Hematopoietic multipotent progenitor cell treated with erythropoietin and hydrocortisone succinate and interleukin-3 and kit ligand, for 15 days (in vitro differentiated cells): ENCODE results near the gene DNAJA3.

Experiments used
- DNase-seq: peaks from one replicate; pipeline ENCODE4 v3.0.0-alpha.2; 2015; ENCODE audit warnings: low spot score

Gene DNAJA3

DNA sequence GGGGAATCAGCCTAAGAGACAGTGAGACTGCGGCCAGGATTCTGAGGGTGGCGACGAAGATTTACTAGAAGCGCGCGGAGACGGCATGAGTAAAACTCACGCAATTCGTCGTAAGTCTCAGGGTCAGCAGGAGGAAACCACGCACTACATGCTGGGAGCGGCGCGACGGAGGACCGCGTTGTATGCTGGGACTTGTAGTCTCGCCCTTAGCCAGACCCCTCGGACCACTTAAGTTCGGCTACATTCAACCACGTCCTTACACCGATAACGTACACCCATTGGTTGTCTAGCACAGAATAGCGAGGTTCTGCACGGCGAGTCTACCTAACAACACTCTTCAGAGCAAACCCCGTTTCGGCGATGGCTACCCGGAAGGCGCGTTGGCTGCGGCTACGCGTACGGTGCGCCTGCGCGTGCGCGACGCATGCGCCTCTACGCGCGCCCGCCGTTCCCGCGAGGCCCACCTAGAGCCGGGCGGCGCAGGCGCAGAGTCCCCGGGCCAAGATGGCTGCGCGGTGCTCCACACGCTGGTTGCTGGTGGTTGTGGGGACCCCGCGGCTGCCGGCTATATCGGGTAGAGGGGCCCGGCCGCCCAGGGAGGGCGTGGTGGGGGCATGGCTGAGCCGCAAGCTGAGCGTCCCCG, at the start of gene DNAJA3:
DNAJA3 (plus strand) TSS at position 491 of the 643 bp plus-strand sequence; CDS start at position 505, 14 bp downstream.
- peak; percentile 93 for DNase-seq

DNA sequence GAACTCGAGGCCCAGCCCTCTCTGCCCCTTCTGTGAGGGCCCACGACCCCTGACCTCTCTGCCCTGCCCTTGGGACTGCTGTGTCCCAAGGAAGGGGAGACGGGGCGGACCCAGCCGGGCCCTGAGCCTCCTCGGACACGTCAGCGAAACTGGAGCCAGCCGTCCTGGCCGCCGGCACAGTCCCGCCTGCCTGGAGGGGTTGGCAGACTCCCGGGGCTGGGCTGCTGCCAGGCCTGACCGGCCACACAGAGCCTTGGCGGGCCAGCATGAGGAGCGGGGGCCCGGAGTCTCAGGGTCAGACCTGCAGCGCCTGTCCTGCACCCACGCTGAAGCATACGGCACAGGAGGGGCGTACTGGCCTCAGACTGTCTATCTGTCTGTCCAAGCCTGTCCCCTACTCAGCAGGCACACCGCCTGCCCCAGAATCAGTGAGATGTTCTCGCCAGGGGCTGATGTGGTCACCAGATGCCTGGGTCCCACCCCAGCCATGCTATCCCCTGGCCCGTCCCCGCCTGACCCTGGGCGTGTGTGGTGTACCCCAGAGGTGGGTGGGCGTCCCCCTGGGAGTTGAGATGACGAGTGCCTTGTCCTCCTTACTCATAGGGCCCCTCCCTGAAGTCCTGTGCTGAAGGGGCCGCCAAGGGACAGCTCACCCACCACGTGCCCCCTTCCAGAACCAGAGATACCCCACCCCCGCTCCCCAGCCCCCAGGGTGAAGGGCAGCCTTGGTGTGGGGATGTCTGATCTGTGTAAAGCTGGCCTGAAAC, 49.4 kb upstream of the DNAJA3 start:
- no peak for DNase-seq

DNA sequence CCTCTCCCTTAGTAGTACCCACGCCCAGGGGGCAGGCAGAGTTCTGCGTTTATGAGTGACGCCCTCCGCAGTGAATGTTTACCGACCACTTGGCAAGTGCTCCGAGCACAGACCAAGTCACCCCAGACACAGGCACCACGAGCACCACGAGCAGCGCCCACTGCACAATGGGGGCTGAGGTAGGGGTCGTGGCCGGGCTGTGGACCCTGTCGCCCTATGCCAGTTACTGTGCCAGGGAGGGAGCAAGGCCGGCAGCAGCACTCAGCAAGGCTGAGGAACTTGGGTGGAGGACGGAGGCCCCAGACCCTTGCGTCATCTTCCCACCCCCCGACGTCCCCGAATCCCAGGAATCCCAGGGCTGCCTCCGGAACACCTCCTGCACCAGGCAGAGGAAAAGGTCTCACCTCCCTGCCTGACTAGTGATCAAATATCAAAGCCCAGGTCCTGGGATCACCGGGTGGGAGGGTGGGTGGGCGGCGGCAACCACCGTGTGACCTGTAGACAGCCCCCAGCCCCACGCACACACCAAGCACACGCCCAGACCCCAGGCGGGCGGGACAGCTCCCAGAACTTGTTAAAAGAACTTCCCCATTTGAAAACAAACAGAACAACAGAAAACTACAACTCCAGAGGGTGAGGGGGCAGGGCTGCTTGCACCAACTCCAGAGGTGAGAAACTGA, 48.6 kb upstream of the DNAJA3 start:
- DNase-seq, result no peak

DNA sequence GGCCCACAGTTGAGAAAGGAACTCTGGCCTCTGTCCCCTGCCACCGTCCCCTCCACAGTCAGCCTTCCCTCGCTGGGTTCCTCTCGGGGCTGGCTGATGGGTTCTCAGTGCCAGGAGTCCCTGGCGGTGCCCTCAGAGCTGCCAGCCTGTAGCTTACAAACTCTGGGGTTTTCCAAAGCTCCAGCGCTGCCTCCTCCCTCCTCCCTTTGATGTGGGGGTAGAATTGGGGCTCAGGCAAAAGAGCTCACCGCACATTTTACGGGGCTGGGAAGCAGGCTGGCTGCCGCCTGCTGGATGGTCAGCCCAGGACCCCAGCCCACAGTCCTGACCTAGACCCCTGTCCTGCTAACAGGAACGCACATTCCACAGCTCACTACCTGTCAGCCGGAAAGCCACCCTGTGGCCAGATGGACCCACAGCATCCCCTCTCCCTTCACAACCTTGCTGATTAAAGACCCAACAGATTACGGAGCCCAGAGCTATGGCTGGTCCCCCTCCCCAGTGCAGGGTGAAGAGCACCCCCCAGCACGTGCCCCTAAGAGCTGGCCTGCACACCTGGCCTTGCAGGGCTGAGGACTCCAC, 48.0 kb upstream of the DNAJA3 start:
- no peak for DNase-seq

DNA sequence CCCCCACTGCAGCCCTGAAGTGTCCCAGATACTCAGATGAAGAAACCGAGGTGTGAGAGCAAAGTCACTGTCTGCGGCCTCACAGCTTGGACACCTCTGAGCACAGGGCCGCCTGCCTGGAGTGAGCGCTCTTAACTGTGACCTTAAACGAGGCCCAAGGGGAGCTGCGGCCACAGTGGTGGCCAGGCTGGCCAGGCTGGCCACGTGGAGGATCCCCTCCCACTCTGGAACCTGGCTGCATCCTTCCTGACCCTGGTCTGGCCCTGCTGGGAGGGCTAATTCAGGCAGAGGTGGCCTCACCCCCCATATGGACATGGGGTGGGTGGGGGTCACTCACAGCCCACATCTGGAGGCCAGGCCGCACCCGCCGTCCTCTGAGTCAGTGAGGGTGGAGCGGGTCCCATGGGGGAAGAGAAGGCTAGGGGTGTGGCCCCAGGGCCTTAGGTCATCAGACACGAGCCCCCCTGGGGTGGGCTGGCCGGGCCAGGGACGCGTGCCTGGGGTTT, 47.5 kb upstream of the DNAJA3 start:
- DNase-seq, result no peak

DNA sequence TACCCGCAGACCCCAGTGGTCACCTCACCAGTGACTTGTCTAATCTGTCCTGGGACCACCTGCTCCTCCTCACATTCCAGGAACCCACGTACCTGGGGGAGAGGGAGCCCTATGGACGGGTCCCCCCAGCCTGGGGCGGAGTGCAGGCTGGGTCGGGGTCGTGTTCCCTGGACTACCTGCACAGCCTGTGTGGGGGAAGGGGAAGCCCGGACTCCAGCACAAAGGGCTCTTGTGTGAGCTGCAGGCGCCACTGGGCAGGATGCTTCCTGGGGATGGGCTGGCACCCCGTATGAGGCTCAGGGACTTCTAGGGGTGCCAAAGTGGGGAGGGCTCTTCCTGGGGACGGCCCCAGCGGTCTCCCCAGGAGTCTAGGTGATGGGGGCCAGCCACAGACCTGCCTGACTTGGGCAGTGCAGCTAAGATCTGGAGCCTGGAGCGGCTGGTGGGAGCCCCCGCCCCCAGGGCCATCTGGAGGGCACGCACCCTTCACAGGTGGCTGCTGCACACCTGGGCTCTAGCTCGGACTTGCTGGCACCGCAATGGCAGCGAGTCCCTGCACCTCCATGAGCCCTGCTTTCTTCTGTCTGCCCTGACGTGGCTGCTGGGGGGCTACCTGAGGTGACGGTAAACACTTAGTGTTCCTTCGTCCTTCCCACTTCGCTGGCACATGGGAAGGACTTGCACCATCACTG, 46.5 kb upstream of the DNAJA3 start:
- DNase-seq, result no peak

DNA sequence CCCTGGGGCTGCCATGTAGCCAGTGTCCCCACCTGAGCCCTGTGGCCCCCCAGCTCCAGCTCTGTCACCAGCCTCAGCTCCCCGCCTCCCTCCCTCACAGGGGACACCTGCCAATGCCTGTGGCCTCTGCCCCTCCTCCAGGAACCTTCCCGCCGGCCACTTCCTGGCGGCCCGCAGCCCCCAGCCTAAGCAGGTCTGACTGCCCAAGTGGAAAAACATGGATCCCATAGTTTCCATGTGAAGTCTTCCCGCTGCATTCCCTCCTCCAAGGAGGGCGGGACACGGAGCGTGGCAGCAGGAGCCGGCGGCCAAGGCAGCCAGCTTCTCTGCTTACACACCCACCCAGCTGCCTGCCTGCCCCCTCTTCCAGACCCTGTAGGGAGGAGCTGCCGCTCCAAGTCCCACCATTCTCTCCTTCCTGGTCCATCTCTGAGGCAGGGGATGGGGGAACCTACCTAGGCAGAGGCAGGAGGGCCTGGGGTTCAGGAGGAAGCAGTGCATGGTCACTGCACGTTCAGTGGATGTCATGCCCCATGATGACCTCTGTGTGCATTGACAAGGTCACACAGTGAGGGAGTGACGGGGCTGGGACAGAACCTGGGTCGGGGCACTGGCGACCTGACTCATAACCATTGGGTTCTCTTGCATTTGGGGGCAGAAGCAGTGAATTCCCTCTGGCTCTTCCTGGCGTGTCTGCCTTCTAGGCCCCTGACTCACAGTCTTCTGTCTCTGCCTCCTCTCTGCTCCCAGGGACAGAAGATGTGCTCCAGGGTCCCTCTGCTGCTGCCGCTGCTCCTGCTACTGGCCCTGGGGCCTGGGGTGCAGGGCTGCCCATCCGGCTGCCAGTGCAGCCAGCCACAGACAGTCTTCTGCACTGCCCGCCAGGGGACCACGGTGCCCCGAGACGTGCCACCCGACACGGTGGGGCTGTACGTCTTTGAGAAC, 45.3 kb upstream of the DNAJA3 start:
- no peak for DNase-seq

DNA sequence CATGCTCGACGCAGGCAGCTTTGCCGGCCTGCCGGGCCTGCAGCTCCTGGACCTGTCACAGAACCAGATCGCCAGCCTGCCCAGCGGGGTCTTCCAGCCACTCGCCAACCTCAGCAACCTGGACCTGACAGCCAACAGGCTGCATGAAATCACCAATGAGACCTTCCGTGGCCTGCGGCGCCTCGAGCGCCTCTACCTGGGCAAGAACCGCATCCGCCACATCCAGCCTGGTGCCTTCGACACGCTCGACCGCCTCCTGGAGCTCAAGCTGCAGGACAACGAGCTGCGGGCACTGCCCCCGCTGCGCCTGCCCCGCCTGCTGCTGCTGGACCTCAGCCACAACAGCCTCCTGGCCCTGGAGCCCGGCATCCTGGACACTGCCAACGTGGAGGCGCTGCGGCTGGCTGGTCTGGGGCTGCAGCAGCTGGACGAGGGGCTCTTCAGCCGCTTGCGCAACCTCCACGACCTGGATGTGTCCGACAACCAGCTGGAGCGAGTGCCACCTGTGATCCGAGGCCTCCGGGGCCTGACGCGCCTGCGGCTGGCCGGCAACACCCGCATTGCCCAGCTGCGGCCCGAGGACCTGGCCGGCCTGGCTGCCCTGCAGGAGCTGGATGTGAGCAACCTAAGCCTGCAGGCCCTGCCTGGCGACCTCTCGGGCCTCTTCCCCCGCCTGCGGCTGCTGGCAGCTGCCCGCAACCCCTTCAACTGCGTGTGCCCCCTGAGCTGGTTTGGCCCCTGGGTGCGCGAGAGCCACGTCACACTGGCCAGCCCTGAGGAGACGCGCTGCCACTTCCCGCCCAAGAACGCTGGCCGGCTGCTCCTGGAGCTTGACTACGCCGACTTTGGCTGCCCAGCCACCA, 44.4 kb upstream of the DNAJA3 start:
- DNase-seq, result no peak

DNA sequence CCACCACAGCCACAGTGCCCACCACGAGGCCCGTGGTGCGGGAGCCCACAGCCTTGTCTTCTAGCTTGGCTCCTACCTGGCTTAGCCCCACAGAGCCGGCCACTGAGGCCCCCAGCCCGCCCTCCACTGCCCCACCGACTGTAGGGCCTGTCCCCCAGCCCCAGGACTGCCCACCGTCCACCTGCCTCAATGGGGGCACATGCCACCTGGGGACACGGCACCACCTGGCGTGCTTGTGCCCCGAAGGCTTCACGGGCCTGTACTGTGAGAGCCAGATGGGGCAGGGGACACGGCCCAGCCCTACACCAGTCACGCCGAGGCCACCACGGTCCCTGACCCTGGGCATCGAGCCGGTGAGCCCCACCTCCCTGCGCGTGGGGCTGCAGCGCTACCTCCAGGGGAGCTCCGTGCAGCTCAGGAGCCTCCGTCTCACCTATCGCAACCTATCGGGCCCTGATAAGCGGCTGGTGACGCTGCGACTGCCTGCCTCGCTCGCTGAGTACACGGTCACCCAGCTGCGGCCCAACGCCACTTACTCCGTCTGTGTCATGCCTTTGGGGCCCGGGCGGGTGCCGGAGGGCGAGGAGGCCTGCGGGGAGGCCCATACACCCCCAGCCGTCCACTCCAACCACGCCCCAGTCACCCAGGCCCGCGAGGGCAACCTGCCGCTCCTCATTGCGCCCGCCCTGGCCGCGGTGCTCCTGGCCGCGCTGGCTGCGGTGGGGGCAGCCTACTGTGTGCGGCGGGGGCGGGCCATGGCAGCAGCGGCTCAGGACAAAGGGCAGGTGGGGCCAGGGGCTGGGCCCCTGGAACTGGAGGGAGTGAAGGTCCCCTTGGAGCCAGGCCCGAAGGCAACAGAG, 43.5 kb upstream of the DNAJA3 start:
- no peak for DNase-seq

DNA sequence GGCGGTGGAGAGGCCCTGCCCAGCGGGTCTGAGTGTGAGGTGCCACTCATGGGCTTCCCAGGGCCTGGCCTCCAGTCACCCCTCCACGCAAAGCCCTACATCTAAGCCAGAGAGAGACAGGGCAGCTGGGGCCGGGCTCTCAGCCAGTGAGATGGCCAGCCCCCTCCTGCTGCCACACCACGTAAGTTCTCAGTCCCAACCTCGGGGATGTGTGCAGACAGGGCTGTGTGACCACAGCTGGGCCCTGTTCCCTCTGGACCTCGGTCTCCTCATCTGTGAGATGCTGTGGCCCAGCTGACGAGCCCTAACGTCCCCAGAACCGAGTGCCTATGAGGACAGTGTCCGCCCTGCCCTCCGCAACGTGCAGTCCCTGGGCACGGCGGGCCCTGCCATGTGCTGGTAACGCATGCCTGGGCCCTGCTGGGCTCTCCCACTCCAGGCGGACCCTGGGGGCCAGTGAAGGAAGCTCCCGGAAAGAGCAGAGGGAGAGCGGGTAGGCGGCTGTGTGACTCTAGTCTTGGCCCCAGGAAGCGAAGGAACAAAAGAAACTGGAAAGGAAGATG, 42.8 kb upstream of the DNAJA3 start:
- DNase-seq, result no peak

DNA sequence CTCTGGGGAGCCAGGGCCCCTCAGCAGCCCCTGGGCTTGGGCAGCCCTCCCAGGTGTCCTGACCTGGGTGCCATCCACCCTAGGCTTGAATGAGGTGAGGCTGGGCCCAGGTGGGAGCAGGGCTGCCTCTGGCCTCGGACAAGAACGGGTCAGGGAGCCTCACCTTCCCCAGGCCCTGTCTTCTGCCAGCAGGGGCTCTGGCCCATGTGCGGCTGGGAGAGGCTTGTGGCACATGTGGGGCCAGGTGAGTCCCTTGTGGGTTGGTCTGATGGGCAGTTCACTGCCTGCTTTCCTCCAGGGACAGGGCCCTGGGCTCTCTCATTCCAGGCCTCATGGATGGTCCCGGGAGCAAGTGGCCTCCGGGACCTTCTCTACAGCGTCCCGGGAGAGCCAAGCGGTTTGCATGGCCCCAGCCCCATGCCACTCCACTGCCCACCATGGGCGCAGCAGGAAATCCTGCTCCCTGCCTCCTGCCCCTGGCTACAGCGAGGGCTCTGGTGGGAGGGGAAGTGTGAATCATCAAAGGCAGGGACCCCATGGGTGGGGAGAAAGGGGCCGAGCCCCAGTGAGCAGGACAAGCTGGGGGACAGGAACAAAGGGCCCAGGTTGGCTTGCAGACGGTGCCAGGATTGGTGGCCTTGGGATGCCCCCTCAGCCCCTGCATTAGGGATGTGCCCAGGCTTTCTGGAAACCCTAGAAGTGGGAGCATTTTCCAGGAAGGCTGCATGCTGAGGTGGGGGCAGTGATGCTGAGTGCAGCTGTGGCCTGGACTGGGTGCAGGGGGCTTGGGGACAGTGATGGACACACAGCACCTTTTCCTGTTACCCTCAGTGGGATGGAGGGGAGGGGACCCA, 41.9 kb upstream of the DNAJA3 start:
- DNase-seq, result no peak

DNA sequence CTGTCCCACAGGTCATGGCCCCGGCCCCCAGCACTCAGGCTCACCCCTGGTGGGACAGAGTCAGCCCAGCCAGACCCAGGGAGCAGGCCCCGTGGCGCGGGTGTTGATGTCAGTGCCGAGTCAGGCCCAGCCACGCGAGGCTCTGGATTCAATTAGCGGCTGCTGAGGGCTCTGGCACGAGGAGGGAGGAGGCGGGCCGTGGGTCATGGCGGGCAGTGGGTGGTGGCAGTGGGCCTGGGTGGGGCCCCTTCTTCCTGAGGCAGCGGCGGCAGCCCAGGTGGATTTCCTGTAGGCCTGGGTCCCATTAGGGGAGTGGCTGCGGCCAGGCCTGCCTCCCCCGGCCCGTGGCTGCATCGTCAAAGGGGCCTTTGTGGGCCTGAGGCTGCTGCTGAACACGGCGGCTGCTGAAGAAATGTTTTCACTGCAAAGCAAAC, 41.1 kb upstream of the DNAJA3 start:
- DNase-seq, result no peak

DNA sequence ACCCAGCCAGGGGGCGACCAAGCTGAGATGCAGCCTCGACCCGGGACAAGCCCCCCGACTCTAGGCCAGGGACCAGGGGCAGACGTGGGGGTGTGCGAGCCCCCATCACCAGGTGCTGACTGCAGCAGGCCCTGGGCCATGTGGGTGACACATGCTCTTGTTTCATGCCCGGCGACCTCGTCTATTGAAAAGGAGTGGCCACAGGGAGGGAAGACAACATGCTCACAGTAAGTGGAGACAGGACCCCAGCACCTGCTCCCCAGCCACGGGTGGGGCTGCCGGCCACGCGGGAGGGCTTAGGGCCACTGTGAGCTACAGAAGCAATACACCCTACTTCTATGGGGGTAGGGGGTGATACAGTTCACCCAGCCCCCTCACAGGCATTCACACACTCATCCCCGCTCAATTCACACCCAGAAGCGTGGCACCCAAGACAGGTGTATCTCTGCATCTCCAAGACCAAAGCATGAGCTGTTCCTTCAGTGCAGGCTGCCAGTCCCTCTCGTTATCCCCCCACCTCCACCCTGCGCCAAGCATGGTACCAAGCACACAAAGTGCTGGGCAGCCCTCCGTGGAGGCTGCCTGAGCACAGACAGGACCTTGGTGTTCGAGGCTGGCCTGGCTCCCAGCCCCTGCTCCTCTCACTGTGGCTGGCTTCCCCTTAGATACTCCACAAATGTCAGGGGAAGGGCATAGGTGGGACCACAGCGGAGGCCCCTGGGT, 40.4 kb upstream of the DNAJA3 start:
- no peak for DNase-seq

DNA sequence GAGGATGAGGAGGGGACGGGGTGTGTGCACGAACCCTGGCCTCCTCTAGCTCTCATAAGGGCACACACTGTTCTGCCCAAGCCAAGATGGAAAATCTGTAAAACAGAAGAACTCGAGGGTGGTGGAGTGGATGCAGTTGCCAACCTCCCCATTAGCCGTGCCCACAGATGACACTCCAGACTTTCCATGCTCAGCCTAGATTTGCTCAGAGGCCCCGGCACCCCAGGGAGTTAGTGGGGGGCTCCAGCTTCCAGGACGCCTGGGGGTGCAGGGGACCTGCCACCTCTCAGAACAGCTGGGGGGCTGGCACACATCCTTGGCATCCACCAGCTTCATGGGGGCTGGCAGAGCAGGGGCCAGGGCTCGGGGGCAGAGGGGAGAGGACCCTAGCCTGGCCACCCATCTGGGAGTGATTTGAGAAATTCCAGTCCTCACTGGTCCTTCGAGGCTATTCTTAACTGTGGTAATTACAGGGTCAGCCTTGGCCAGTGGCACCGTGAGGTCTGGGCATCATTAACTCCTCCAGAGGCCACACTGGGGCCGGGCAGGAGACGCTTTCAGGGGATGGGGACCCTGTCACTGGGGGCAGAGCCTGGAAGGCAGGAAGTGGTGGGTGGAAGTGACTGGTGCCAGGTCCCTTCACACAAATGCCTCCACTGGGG, 39.7 kb upstream of the DNAJA3 start:
- no peak for DNase-seq

DNA sequence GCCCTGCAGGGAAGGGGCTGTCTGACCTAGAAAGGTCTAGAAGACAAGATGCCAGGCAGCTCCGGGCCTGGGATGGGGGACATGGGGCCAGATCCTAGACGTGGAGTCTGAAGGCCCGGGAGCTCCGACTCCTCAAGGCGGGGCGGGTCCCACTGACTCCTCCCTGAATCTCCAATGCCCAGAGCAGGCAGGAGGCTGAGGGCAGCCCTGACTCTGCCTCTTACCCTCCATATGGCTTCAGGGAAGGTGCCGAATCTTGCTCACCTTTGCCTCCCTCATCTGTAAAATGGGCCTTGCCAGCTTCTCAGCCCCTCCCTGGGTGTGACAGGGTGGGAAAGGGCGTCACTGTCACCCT, 39.2 kb upstream of the DNAJA3 start:
- no peak for DNase-seq

DNA sequence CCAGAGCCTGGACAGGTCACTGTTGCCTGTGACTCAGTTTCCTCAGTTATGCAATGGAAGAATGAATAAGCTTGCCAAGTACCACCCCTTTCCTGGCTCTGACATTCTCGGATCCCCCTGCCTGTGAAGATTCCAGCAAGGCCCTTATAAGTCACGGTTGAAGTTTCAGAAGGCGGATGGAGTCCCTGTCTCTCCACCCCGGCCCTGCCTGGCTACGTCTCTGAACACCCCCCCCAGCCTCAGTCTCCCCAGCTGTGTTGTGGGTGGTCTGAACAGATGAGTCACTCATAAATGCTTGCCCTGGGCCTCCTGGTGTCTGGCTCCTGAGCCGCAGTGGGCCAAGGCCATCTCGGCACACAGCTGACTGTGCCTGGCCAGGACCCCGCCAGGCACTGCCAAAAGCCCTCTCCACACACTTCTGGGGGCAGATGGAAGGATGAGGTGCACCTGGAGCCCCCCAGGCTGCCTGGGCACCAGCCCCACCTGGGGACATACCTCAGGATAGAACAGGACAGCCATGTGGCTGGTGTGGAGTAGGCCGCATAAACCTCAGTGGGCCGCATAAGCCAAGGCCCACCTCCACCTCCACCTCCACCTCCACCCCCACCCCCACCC, 38.6 kb upstream of the DNAJA3 start:
- no peak for DNase-seq
